Natural killer cell (primary cell): Measurements from ENCODE around the gene CDK5RAP1. TPM values are rescaled to one million over a fixed set of nuclear protein-coding genes. Genes with fewer than 3 reads are reported as not detected.
A peak's percentile ranks its signal among the peaks of the same experiment; 100 is the strongest.

Experiments used
- ATAC-seq, 3 donors: fragments of 150-1000 bp in 2 of 3; fragments of 200-7000 bp in 1 of 3; cut with Tn5 transposase; 1 replicate in 1 of 3; 2 replicates in 2 of 3; pipeline ENCODE4 v1.10.0; 2021; ENCODE audit warnings: mild to moderate bottlenecking in 2 of 3, moderate library complexity in 2 of 3
- DNase-seq, 2 donors: peaks; one replicate each; pipeline versions ENCODE4 v3.0.0 to v3.0.0-alpha.2; 2013 to 2021; ENCODE audit warnings: mixed read lengths in 1 of 2
- H3K27ac ChIP-seq: one replicate; pipeline ENCODE4 v1.5.1; 2013; ENCODE audit warnings: mild to moderate bottlenecking, low read length
- H3K27me3 ChIP-seq: one replicate; pipeline ENCODE4 v1.6.1; 2013; ENCODE audit warnings: low read length; ENCODE audit not compliant: control insufficient read depth, insufficient read depth
- H3K36me3 ChIP-seq: one replicate; pipeline ENCODE4 v1.6.1; 2013; ENCODE audit warnings: low read length; ENCODE audit not compliant: control insufficient read depth, insufficient read depth
- H3K4me1 ChIP-seq: one replicate; pipeline ENCODE4 v1.6.1; 2013; ENCODE audit warnings: low read length; ENCODE audit not compliant: control insufficient read depth, insufficient read depth
- H3K4me3 ChIP-seq: one replicate; pipeline ENCODE4 v1.5.1; 2013; ENCODE audit warnings: low read length
- H3K9me3 ChIP-seq: one replicate; pipeline ENCODE4 v1.6.1; 2013; ENCODE audit warnings: low read length; ENCODE audit not compliant: control insufficient read depth, insufficient read depth
- H3K27ac Mint-ChIP-seq, 2 donors: one replicate each; pipeline ENCODE4 v1.8.0; 2022; ENCODE audit warnings: mild to moderate bottlenecking in 2 of 2, mixed read lengths in 2 of 2, moderate library complexity in 1 of 2
- H3K27me3 Mint-ChIP-seq, 2 donors: one replicate each; pipeline ENCODE4 v1.8.0; 2022; ENCODE audit warnings: low read depth in 2 of 2, mixed read lengths in 2 of 2
- H3K36me3 Mint-ChIP-seq: one replicate; pipeline ENCODE4 v1.8.0; 2022; ENCODE audit warnings: mixed read lengths
- H3K4me1 Mint-ChIP-seq, 2 donors: one replicate each; pipeline ENCODE4 v1.8.0; 2022; ENCODE audit warnings: mixed read lengths in 2 of 2
- H3K4me3 Mint-ChIP-seq: one replicate; pipeline ENCODE4 v1.8.0; 2022; ENCODE audit warnings: mild to moderate bottlenecking, moderate library complexity, mixed read lengths
- H3K9me3 Mint-ChIP-seq, 2 donors: one replicate each; pipeline ENCODE4 v1.8.0; 2022; ENCODE audit warnings: mixed read lengths in 2 of 2
- WGBS: methylation state at CpG from one replicate; pipeline ENCODE4 v1.1.7; 2013; ENCODE audit warnings: missing lambda C conversion rate; ENCODE audit not compliant: insufficient coverage; 5-methylcytosine and 5-hydroxymethylcytosine counted together
- intact Hi-C: fragments of 100-400 bp; cut with micrococcal nuclease; formaldehyde crosslinking; loops from one replicate; pipeline ENCODE4 v1.14.2; 2022
- total RNA-seq, 4 donors: library from RNA; stranded (reverse); fragments of 120-200 nt in 1 of 4; gene quantifications; one replicate each; pipeline versions ENCODE4 v1.2.3 to v1.2.4, GENCODE V29; 2013 to 2022
- TF ChIP-seq, protein P1 (sequence below): fragments of 200-600 bp; IDR thresholded peaks from one replicate; pipeline ENCODE4 v1.8.0; 2022; ENCODE audit warnings: antibody characterized with exemption

The CDK5RAP1 gene
- total RNA-seq, 3 donors from 2014 or later (not counting 1 experiment from before 2014, with no cell fraction given), result 59.7 to 71.5 (median 62.6) TPM

GRCh38 chr20:33408313-33408712 lies 7.0 kb upstream of the CDK5RAP1 start:
- Histone ChIP-seq H3K27me3 (no peaks in the 10 kb centered on the region), H3K4me3 (no peak overlapping the region), H3K27ac (peak overlapping the region; percentile 8), H3K4me1 (peaks cover 17% of the 10 kb centered on the region), H3K9me3 (no peaks in the 10 kb centered on the region), H3K36me3 (no peaks in the 10 kb centered on the region)
- H3K27ac Mint-ChIP-seq, result no peak overlapping the region
- intact Hi-C loops, result no loop called here
- no peak for DNase-seq
- H3K4me3 Mint-ChIP-seq, result no peak overlapping the region
- no peaks in the 10 kb centered on the region for H3K9me3 Mint-ChIP-seq
- WGBS, result 90% methylated on average over 11 of the region's 12 CpGs
- no peaks in the 10 kb centered on the region for H3K36me3 Mint-ChIP-seq
- TF ChIP-seq, protein P1, sequence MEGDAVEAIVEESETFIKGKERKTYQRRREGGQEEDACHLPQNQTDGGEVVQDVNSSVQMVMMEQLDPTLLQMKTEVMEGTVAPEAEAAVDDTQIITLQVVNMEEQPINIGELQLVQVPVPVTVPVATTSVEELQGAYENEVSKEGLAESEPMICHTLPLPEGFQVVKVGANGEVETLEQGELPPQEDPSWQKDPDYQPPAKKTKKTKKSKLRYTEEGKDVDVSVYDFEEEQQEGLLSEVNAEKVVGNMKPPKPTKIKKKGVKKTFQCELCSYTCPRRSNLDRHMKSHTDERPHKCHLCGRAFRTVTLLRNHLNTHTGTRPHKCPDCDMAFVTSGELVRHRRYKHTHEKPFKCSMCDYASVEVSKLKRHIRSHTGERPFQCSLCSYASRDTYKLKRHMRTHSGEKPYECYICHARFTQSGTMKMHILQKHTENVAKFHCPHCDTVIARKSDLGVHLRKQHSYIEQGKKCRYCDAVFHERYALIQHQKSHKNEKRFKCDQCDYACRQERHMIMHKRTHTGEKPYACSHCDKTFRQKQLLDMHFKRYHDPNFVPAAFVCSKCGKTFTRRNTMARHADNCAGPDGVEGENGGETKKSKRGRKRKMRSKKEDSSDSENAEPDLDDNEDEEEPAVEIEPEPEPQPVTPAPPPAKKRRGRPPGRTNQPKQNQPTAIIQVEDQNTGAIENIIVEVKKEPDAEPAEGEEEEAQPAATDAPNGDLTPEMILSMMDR, result no peak
- no peak for ATAC-seq
- H3K4me1 Mint-ChIP-seq, result no peaks in the 10 kb centered on the region
- no peaks in the 10 kb centered on the region for H3K27me3 Mint-ChIP-seq

DNA sequence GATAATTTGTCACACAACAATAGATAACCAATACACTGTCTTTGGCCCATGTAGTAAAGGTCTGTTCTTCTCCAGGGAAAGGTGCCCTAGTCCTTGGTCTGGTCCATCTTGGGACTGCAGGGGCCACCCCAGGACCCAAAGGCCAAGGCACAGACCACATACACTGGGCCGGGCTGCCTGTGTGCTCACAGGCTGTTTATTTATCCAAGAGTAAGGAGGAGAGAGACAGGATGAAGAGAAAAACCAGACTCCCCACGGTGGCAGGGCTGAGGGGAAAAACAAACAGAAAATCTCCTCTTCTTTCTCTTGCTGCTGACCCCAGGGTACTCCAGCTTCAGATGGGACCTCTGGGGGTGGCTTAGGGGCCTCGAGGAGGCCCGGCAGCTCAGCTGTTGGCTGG lies 6.5 kb upstream of the CDK5RAP1 start:
- DNase-seq (no peak), ATAC-seq (no peak)
- H3K4me1 Mint-ChIP-seq, result no peaks in the 10 kb centered on the region
- no peaks in the 10 kb centered on the region for H3K36me3 Mint-ChIP-seq
- Histone ChIP-seq H3K4me1 (peaks cover 17% of the 10 kb centered on the region), H3K9me3 (no peaks in the 10 kb centered on the region), H3K27me3 (no peaks in the 10 kb centered on the region), H3K36me3 (no peaks in the 10 kb centered on the region), H3K4me3 (no peak overlapping the region), H3K27ac (no peak overlapping the region)
- no peaks in the 10 kb centered on the region for H3K9me3 Mint-ChIP-seq
- WGBS, result 80% methylated on average over 3 of the region's 4 CpGs
- intact Hi-C loops, result no loop called here
- no peak overlapping the region for H3K4me3 Mint-ChIP-seq
- TF ChIP-seq, protein P1, result no peak
- no peaks in the 10 kb centered on the region for H3K27me3 Mint-ChIP-seq
- no peak overlapping the region for H3K27ac Mint-ChIP-seq

DNA sequence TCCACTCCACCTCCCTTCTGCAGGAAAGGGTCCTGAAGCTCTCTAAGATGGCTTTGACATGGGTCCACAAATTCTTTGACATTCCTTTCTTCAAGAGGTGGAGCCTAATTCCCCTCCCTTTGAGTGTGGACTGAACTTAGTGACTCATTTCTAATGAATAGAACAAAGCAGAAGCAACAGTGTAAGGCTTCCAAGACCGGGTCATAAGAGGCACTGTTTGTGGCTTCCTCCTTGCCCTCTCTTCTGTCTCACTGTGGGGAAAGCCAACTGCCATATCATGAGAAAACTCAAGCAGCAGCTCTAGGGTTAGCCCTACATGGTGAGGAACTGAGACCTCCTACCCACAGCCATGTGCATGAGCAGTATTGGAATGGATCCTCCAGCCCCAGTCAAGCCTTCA lies 5.9 kb upstream of the CDK5RAP1 start:
- H3K4me3 ChIP-seq, result no peak overlapping the region
- H3K27me3 Mint-ChIP-seq, result no peaks in the 10 kb centered on the region
- H3K27me3 ChIP-seq, result no peaks in the 10 kb centered on the region
- H3K4me1 Mint-ChIP-seq, result peaks cover 3 to 4% of the 10 kb centered on the region in 2 donors
- H3K36me3 ChIP-seq, result no peaks in the 10 kb centered on the region
- H3K9me3 ChIP-seq, result no peaks in the 10 kb centered on the region
- no peak overlapping the region for H3K4me3 Mint-ChIP-seq
- no peak overlapping the region for H3K27ac Mint-ChIP-seq
- H3K36me3 Mint-ChIP-seq, result no peaks in the 10 kb centered on the region
- intact Hi-C loops, result no loop called here
- DNase-seq (no peak), ATAC-seq (no peak)
- peaks cover 18% of the 10 kb centered on the region for H3K4me1 ChIP-seq
- TF ChIP-seq, protein P1, result no peak
- no peak overlapping the region for H3K27ac ChIP-seq
- H3K9me3 Mint-ChIP-seq, result no peaks in the 10 kb centered on the region
- 54% methylated on average over 1 of the region's 1 CpG for WGBS

DNA sequence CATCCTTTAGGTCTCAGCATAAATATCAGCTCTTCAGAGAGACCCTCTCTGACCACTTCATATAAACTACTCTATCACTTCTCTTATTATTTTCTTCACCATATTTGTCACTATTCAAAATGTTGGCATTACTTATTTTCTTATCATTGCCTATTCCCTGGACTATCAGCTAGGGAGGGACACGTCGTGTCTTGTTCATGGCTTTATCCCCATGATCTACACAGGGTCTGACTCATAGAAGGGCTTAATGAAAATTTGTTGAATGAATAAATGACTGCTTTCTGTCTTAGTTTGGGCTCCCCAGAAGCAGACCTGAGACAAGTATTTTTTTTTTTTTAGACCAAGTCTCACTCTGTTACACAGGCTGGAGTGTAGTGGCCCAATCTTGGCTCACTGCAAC lies 3.0 kb upstream of the CDK5RAP1 start:
- 95% methylated on average over 2 of the region's 2 CpGs for WGBS
- no peak for ATAC-seq
- Mint-ChIP-seq H3K27me3 (no peaks in the 10 kb centered on the region), H3K27ac (no peak overlapping the region), H3K4me3 (peak overlapping the region; percentile 11), H3K36me3 (no peaks in the 10 kb centered on the region), H3K4me1 (peaks cover 23 to 26% of the 10 kb centered on the region in 2 donors), H3K9me3 (no peaks in the 10 kb centered on the region)
- intact Hi-C loops, result no loop called here
- TF ChIP-seq, protein P1, result no peak
- H3K27ac ChIP-seq, result no peak overlapping the region
- H3K4me3 ChIP-seq, result no peak overlapping the region
- H3K36me3 ChIP-seq, result no peaks in the 10 kb centered on the region
- peaks cover 41% of the 10 kb centered on the region for H3K4me1 ChIP-seq
- DNase-seq, result no peak
- H3K27me3 ChIP-seq, result no peaks in the 10 kb centered on the region
- H3K9me3 ChIP-seq, result no peaks in the 10 kb centered on the region
